Gastroesophageal sphincter (tissue), 4 donors: ENCODE results near the gene CSNK1E. TPM values are rescaled to one million over a fixed set of nuclear protein-coding genes. Genes with fewer than 3 reads are reported as not detected.
A peak's percentile ranks its signal among the peaks of the same experiment; 100 is the strongest.
"Not testable (repeated sequence)": the region's sequence is repeated elsewhere in the genome, so short reads cannot be mapped to it uniquely, and the experiment has no call there.

Experiments
- ATAC-seq: fragments of 150-250 bp; one replicate; pipeline ENCODE4 v1.9.1; 2016; ENCODE audit warnings: mild to moderate bottlenecking, moderate library complexity
- H3K27ac ChIP-seq, 4 donors: fragments of 200-600 bp; sonication (generic) in 3 of 4; 1 replicate in 3 of 4; 2 replicates in 1 of 4; pipeline ENCODE4 v1.5.1; 2016 to 2019
- H3K27me3 ChIP-seq: fragments of 200-600 bp; sonication (generic); one replicate; pipeline ENCODE4 v1.5.1; 2019
- H3K36me3 ChIP-seq, 2 donors: fragments of 200-600 bp; sonication (generic); one replicate each; pipeline ENCODE4 v1.5.1; 2019; ENCODE audit warnings: control low read depth in 1 of 2
- H3K4me1 ChIP-seq, 3 donors: fragments of 200-600 bp; sonication (generic); 1 replicate in 2 of 3; 2 replicates in 1 of 3; pipeline ENCODE4 v1.5.1; 2016 to 2019; ENCODE audit warnings: control low read depth in 2 of 3
- H3K4me3 ChIP-seq, 2 donors: fragments of 200-600 bp; sonication (generic); one replicate each; pipeline ENCODE4 v1.5.1; 2019; ENCODE audit warnings: mild to moderate bottlenecking in 1 of 2, moderate library complexity in 1 of 2
- H3K9me3 ChIP-seq, 3 donors: fragments of 200-600 bp; sonication (generic); one replicate each; pipeline ENCODE4 v1.5.1; 2017 to 2019; ENCODE audit warnings: control low read depth in 2 of 3
- EP300 ChIP-seq: sonication (generic); formaldehyde crosslinking; IDR thresholded peaks from one replicate; pipeline ENCODE4 v1.6.1; 2017; ENCODE audit warnings: antibody characterized with exemption, mild to moderate bottlenecking
- POLR2A ChIP-seq, 2 donors: fragments of 450-650 bp; IDR thresholded peaks; one replicate each; pipeline ENCODE4 v1.6.1; 2017; ENCODE audit warnings: antibody characterized with exemption in 2 of 2, mild to moderate bottlenecking in 2 of 2, moderate library complexity in 1 of 2
- POLR2AphosphoS5 ChIP-seq: sonication (generic); formaldehyde crosslinking; IDR thresholded peaks from one replicate; pipeline ENCODE4 v1.6.1; 2017; ENCODE audit warnings: antibody characterized with exemption
- whole genome bisulfite sequencing, 2 donors: methylation state at CpG; one replicate each; pipeline ENCODE4 v1.1.5; 2018; ENCODE audit warnings: low coverage in 1 of 2; 5-methylcytosine and 5-hydroxymethylcytosine counted together
- total RNA-seq, 4 donors: library from RNA; depleted of rRNA; stranded (reverse); fragments of >200 nt; gene quantifications; one replicate each; pipeline ENCODE4 v1.1.0, GENCODE V29; 2016
- TF ChIP-seq, protein P1 (sequence below), 4 experiments: fragments of 200-600 bp in 2 of 4; fragments of 450-650 bp in 2 of 4; sonication (generic) in 1 of 4; IDR thresholded peaks; one replicate each; pipeline ENCODE4 v1.5.1; 2017 to 2019; ENCODE audit warnings: antibody characterized with exemption in 4 of 4, mild to moderate bottlenecking in 2 of 4, moderate library complexity in 2 of 4

Gene CSNK1E
- 10 to 100 TPM; 70.3 to 90.3 (median 80.0) TPM for total RNA-seq

DNA sequence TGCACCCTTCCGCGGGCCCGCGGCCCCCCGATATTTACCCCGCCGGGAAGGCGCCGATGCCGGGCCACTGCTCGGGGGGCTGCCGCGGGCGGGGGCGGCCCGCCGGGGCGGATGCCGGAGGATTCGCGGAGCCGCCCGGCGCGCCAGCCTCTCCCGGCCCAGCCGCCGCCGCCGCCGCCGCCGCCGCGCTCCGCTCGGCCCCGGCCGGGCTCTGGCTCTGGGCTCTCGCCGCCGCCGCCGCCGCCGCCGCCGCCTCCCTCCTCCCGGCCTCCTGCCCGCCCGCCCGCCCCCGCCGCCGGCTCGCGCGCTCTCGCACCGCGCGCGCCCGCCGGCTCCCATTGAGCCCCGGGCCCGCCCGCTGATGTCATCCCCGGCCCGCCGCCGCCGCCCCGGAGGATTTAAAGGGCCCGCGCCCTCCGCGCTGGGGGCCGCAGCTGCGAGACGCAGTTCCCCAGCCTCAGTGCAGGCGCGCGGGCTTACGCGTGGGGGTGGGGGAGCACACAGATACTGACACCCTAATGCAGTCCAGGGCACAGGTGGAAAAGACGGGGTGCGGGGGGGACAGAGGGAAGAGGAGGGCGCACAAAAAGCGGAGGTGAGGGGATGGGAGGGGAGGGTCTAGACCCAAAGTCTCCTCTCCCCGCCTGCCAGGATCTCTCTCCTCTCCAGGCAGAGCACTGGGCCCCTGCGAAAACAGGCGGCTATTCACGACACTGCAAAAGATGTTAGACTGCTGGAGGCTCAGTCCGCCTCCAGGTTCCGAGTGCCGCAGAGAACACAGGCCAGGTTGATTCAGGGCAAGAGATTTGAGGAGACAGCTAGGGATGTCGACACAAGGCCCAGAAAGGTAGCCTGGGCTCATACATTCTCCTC lies at the start of gene CSNK1E:
TSS of gene CSNK1E (minus strand) at position 312 of the 873 bp plus-strand sequence. CDS start 3,276 bp downstream, outside the sequence.
- 4% methylated on average over 12 of the region's 98 CpGs; no CpG with 5 or more reads in 1 of the 2 donors for WGBS, 2 donors
- Histone ChIP-seq H3K9me3 (no peaks in the 10 kb centered on the region), H3K4me3 (peak within 1 kb of the TSS; percentile 59 to 79), H3K4me1 (peaks cover 0 to 53% (median 33%) of the 10 kb centered on the region in 3 donors), H3K36me3 (peaks cover 0 to 2% of the 10 kb centered on the region in 2 donors), H3K27ac (peak within 1 kb of the TSS; percentile 97 to 100 (median 98)), H3K27me3 (no peaks in the 10 kb centered on the region)
- peak; percentile 71 for ATAC-seq
- TF ChIP-seq POLR2A (IDR thresholded peaks at IDR 0.05) (peak; percentile 23 to 56), EP300 (no peak), POLR2AphosphoS5 (peak; percentile 28)
- TF ChIP-seq, protein P1, sequence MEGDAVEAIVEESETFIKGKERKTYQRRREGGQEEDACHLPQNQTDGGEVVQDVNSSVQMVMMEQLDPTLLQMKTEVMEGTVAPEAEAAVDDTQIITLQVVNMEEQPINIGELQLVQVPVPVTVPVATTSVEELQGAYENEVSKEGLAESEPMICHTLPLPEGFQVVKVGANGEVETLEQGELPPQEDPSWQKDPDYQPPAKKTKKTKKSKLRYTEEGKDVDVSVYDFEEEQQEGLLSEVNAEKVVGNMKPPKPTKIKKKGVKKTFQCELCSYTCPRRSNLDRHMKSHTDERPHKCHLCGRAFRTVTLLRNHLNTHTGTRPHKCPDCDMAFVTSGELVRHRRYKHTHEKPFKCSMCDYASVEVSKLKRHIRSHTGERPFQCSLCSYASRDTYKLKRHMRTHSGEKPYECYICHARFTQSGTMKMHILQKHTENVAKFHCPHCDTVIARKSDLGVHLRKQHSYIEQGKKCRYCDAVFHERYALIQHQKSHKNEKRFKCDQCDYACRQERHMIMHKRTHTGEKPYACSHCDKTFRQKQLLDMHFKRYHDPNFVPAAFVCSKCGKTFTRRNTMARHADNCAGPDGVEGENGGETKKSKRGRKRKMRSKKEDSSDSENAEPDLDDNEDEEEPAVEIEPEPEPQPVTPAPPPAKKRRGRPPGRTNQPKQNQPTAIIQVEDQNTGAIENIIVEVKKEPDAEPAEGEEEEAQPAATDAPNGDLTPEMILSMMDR (IDR thresholded peaks at IDR 0.05) = no peak

DNA sequence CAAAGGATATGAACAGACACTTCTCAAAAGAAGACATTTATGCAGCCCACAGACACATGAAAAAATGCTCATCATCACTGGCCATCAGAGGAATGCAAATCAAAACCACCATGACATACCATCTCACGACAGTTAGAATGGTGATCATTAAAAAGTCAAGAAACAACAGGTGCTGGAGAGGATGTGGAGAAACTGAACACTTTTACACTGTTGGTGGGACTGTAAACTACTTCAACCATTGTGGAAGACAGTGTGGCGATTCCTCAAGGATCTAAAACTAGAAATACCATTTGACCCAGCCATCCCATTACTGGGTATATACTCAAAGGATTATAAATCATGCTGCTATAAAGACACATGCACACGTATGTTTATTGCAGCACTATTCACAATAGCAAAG lies 48.6 kb upstream of the CSNK1E start:
- H3K4me1 ChIP-seq, H3K9me3 ChIP-seq, ATAC-seq, H3K4me3 ChIP-seq, H3K27me3 ChIP-seq, H3K27ac ChIP-seq: not testable (repeated sequence)
- H3K36me3 ChIP-seq = peaks cover 0 to 13% of the 10 kb centered on the region in 2 donors
- 94 to 95% methylated on average over 2 to 3 of the region's 3 CpGs for WGBS, 2 donors

DNA sequence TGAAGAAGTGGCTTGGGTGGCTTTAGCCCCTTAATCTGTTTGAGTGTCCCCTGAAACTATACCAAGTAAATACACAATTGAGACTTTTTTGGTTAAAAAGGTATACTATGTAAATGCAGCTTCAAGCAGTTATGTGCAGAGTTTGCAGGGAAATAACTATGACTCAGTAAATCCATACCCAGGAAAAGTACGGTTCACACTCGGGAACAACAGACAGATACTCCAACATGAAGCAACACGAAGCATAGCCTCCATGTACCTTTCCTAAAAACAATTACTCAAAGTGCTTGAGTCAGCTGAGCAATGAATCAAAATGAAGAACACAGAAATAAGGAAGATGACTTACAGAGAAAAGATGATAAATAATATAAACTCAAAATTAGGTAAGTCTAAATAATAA lies 47.9 kb upstream of the CSNK1E start:
- H3K27me3 ChIP-seq, H3K4me3 ChIP-seq, H3K9me3 ChIP-seq, H3K27ac ChIP-seq, ATAC-seq, H3K4me1 ChIP-seq: not testable (repeated sequence)
- peaks cover 0 to 14% of the 10 kb centered on the region in 2 donors for H3K36me3 ChIP-seq
- 97 to 100% methylated on average over 2 to 3 of the region's 3 CpGs for WGBS, 2 donors

DNA sequence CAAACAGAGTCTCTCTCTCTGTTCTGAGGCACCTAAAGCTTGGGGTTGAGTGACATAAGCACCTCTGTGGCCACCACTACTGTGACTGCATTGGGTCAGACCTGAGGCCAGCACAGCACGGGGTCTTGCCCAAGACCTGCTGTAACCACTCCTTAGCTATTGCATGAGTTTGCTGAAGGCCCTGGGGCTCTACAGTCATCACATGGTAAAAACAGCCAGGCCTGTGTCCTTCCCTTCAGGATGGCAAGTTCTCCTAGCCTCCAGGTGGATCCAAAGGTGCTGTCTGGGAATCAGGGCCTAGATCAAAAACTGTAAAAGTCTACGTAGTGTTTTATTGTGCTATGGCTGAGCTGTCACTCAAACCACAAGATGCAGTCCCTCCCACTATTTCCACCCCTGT lies 43.3 kb upstream of the CSNK1E start:
- not testable (repeated sequence) for H3K4me3 ChIP-seq, ATAC-seq, H3K4me1 ChIP-seq, H3K9me3 ChIP-seq, H3K27ac ChIP-seq, H3K27me3 ChIP-seq
- peaks cover 0 to 12% of the 10 kb centered on the region in 2 donors for H3K36me3 ChIP-seq
- 83% methylated on average over 1 of the region's 2 CpGs; no CpG with 5 or more reads in 1 of the 2 donors for whole genome bisulfite sequencing, 2 donors

DNA sequence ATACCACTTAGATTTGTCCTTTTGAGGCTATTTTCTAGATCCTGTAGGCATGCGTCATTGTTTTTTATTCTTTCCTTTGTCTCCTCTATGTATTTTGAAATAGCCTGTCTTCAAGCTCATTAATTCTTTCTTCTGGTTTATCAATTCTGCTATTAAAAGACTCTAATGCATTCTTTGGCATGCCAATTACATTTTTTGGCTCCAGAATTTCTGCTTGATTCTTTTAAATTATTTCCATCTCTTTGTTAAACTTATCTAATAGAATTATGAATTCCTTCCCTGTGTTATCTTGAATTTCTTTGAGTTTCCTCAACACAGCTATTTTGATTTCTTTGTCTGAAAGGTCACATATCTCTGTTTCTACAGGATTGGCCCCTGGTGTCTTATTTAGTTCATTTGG lies 42.6 kb upstream of the CSNK1E start:
- not testable (repeated sequence) for H3K4me3 ChIP-seq, H3K4me1 ChIP-seq, H3K9me3 ChIP-seq, H3K27me3 ChIP-seq, H3K27ac ChIP-seq, ATAC-seq
- H3K36me3 ChIP-seq = peaks cover 0 to 19% of the 10 kb centered on the region in 2 donors
- WGBS, 2 donors = 80% methylated on average over 1 of the region's 1 CpG; no CpG with 5 or more reads in 1 of the 2 donors

DNA sequence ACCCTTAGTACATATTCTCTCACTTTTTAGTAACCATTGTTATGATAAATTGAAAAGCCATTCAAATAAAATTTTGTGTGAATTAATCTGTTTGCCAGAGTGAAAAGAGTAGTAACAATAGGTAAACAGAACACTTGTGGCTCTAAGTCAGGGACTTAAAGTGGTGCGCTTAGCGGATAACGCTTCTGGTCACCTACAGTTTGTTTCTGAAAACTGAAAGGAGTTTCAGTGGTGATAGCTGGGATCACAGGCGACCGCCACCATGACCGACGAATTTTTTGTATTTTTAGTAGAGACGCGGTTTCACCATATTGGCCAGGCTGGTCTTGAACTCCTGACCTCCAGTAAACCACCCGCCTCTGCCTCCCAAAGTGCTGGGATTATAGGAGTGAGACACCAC lies 40.7 kb upstream of the CSNK1E start:
- peaks cover 0 to 29% of the 10 kb centered on the region in 2 donors for H3K36me3 ChIP-seq
- not testable (repeated sequence) for ATAC-seq, H3K27ac ChIP-seq, H3K27me3 ChIP-seq, H3K4me1 ChIP-seq, H3K4me3 ChIP-seq, H3K9me3 ChIP-seq
- 83 to 90% methylated on average over 9 to 10 of the region's 10 CpGs for whole genome bisulfite sequencing, 2 donors

DNA sequence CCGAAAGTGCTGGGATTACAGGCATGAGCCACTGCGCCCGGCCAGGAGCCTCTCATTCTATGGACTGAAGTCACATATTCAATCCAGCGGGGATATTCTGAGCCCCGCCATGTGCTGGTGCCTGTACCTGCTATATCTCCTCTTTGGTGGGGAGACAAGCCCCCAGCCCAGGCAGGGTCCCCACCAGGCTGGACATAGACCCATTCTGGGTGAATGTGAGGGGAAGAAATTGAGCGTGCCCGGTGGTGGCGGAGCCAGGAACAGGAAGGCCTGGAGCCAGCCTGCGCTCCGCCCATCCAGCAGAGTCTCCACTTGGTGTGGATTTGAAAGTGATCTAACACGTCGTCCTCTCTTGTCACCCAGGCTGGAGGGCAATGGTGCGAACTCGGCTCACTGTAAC lies 38.0 kb upstream of the CSNK1E start:
- Histone ChIP-seq H3K4me1 (peaks cover 0 to 11% (median 0%) of the 10 kb centered on the region in 3 donors), H3K27me3 (no peaks in the 10 kb centered on the region), H3K9me3 (no peaks in the 10 kb centered on the region), H3K36me3 (peaks cover 0 to 23% of the 10 kb centered on the region in 2 donors), H3K4me3 (no peak overlapping the region), H3K27ac (no peak overlapping the region)
- ATAC-seq = no peak
- WGBS, 2 donors = 86 to 94% methylated on average over 4 to 6 of the region's 14 CpGs
- TF ChIP-seq EP300 (no peak), POLR2AphosphoS5 (no peak), POLR2A (IDR thresholded peaks at IDR 0.05) (no peak)
- TF ChIP-seq, protein P1 (IDR thresholded peaks at IDR 0.05) = no peak
